ENCODE measurements around the gene SCGB1C2. TPM values are rescaled to one million over a fixed set of nuclear protein-coding genes. Genes with fewer than 3 reads are reported as not detected.

The SCGB1C2 gene
- total RNA-seq, 1 experiment from 2014 or later, result not detected

DNA sequence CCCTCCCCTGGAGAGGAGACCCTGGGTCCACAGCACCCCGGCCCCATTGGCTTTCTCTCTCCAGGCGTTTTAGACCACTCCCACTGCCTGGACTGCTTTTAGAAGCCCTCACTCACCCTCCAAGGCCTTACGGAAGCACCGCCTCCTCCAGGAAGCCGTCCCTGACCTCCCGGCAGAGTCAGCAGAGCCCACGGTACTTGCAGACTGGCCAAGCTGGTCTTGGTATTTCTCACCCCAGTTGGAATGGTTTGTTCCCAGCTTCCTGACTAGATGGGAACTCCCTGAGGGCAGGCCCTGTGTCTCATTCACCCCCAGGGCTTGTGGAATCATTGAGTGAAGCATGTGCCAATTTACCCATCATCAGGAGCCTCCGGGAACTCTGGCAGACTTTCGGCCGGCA, 9.2 kb downstream of the SCGB1C2 start:
- Mint-ChIP-seq H3K27me3 (ENCODE audit: low read depth) (no peaks in the 10 kb centered on the region; the same call in 1 of the 2 replicates), H3K36me3 (ENCODE audit: insufficient read depth in 1 of 3, low read depth in 3 of 3) (no peaks in the 10 kb centered on the region; a peak in 1 of 7 replicates), H3K27ac (peak overlapping the region in 1 of 3 experiments; percentile 44; a peak in 1 of 7 replicates), H3K9me3 (peaks cover 3 to 4% of the 10 kb centered on the region in 2 experiments; a peak in 1 of 5 replicates), H3K4me3 (no peak overlapping the region; a peak in 1 of 5 replicates), H3K4me1 (no peaks in the 10 kb centered on the region)
- Histone ChIP-seq H2BK5ac (ENCODE audit: insufficient read length, low read length) (no peak overlapping the region), H3K9ac (ENCODE audit: extremely low read depth, insufficient read length, low read length) (no peak overlapping the region), H2BK12ac (ENCODE audit: insufficient read length, low read depth, low read length) (no peak overlapping the region), H3K23me2 (ENCODE audit: insufficient read length, low read depth, low read length, poor library complexity, severe bottlenecking) (no peaks in the 10 kb centered on the region), H3K27me3 (ENCODE audit: insufficient read depth, low read length) (no peaks in the 10 kb centered on the region; the same call in 1 of the 2 replicates), H3K4ac (ENCODE audit: low read depth, low read length) (no peak overlapping the region), H2BK20ac (ENCODE audit: low read depth, low read length, poor library complexity, severe bottlenecking) (no peak overlapping the region), H3K9me3 (ENCODE audit: control insufficient read depth, low read depth, low read length) (no peaks in the 10 kb centered on the region), H2AFZ (ENCODE audit: low read length) (no peak overlapping the region), H3K79me1 (ENCODE audit: insufficient read depth, low read depth, low read length, poor library complexity, severe bottlenecking) (no peaks in the 10 kb centered on the region), H3K27ac (ENCODE audit: insufficient read length, low read depth, low read length) (no peak overlapping the region), H3K14ac (ENCODE audit: insufficient read depth, low read length) (no peak overlapping the region), H2BK120ac (ENCODE audit: low read depth, low read length, poor library complexity, severe bottlenecking) (no peak overlapping the region), H3K18ac (ENCODE audit: insufficient read length, low read depth, low read length) (no peak overlapping the region), H3K79me2 (ENCODE audit: insufficient read depth, low read length) (no peaks in the 10 kb centered on the region), H2AK5ac (ENCODE audit: insufficient read length, low read length) (no peak overlapping the region), H3K56ac (ENCODE audit: insufficient read length, low read depth, low read length) (no peak overlapping the region), H4K8ac (replicated peaks; ENCODE audit: insufficient read length, low read depth, low read length) (no peak overlapping the region), H3K4me1 (ENCODE audit: insufficient read depth, low read length) (no peaks in the 10 kb centered on the region), H4K91ac (ENCODE audit: insufficient read length, low read depth, low read length) (no peak overlapping the region), H3K4me2 (ENCODE audit: insufficient read depth, insufficient read length, low read length) (no peak overlapping the region), H2BK15ac (ENCODE audit: low read depth, low read length) (no peak overlapping the region), H3K23ac (ENCODE audit: insufficient read length, low read depth, low read length) (no peak overlapping the region), H3T11ph (ENCODE audit: low read length) (no peak overlapping the region), H4K20me1 (ENCODE audit: control insufficient read depth, insufficient read depth, insufficient read length) (no peaks in the 10 kb centered on the region), H4K5ac (ENCODE audit: insufficient read length, low read depth, low read length) (no peak overlapping the region)
- no peak for DNase-seq
- TF ChIP-seq, protein P1, sequence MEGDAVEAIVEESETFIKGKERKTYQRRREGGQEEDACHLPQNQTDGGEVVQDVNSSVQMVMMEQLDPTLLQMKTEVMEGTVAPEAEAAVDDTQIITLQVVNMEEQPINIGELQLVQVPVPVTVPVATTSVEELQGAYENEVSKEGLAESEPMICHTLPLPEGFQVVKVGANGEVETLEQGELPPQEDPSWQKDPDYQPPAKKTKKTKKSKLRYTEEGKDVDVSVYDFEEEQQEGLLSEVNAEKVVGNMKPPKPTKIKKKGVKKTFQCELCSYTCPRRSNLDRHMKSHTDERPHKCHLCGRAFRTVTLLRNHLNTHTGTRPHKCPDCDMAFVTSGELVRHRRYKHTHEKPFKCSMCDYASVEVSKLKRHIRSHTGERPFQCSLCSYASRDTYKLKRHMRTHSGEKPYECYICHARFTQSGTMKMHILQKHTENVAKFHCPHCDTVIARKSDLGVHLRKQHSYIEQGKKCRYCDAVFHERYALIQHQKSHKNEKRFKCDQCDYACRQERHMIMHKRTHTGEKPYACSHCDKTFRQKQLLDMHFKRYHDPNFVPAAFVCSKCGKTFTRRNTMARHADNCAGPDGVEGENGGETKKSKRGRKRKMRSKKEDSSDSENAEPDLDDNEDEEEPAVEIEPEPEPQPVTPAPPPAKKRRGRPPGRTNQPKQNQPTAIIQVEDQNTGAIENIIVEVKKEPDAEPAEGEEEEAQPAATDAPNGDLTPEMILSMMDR (conservative IDR thresholded peaks at IDR 0.05), result no peak
- no CpG with 5 or more reads among the region's 10 CpGs for WGBS (ENCODE audit: extremely low coverage, insufficient read length, low lambda C conversion rate)
